IMR-90 (cell line): ENCODE results near the gene SMCHD1. TPM values are rescaled to one million over a fixed set of nuclear protein-coding genes. Genes with fewer than 3 reads are reported as not detected.

Source experiments
- ATAC-seq: fragments of 200-7000 bp; cut with Tn5 transposase; 2 replicates; pipeline ENCODE4 v1.9.1; 2020; ENCODE audit warnings: low read depth, mild to moderate bottlenecking, moderate library complexity
- BruUV-seq: library from RNA; stranded (reverse); fragments of 400-500 nt; replicated peaks from 2 replicates; lab custom pipeline; 2021; lab: Mats Ljungman, UMichigan
- CTCF ChIA-PET: fragments of 300-600 bp; formaldehyde crosslinking; extraction: SDS; loops from one replicate; lab custom pipeline; 2021; ENCODE audit warnings: antibody characterized with exemption; lab: Yijun Ruan, JAX
- POLR2A ChIA-PET: fragments of 300-600 bp; sonication (Branson Sonifier 250); formaldehyde crosslinking; loops from one replicate; lab custom pipeline; 2022; ENCODE audit warnings: antibody characterized with exemption; ENCODE audit not compliant: unreplicated experiment; lab: Charles Lee
- DNase-seq: peaks from one replicate; pipeline ENCODE4 v3.0.0; 2013
- H2AFZ ChIP-seq: replicated peaks from 2 replicates; pipeline ENCODE3; 2013; ENCODE audit warnings: low read length, mild to moderate bottlenecking; ENCODE audit not compliant: poor library complexity
- H2AK5ac ChIP-seq: 2 replicates; pipeline ENCODE4 v1.6.1; 2013; ENCODE audit warnings: low read depth, low read length, inconsistent platforms
- H2AK9ac ChIP-seq: replicated peaks from 2 replicates; pipeline ENCODE3; 2013; ENCODE audit warnings: mild to moderate bottlenecking, low read depth, low read length, moderate library complexity; ENCODE audit not compliant: poor library complexity
- H2BK120ac ChIP-seq: 2 replicates; pipeline ENCODE4 v1.6.1; 2013; ENCODE audit warnings: low read depth, low read length, inconsistent platforms
- H2BK15ac ChIP-seq: 3 replicates; pipeline ENCODE4 v1.6.1; 2013; ENCODE audit warnings: low read depth, low read length, inconsistent platforms
- H2BK20ac ChIP-seq: 2 replicates; pipeline ENCODE4 v1.6.1; 2013; ENCODE audit warnings: low read depth, mild to moderate bottlenecking, inconsistent platforms, low read length, moderate library complexity
- H2BK5ac ChIP-seq: 2 replicates; pipeline ENCODE4 v1.6.1; 2013; ENCODE audit warnings: mild to moderate bottlenecking, low read depth, low read length, inconsistent platforms; ENCODE audit not compliant: poor library complexity, severe bottlenecking
- H3K14ac ChIP-seq: replicated peaks from 2 replicates; pipeline ENCODE4 v1.6.1; 2013; ENCODE audit warnings: low read depth, low read length, inconsistent platforms
- H3K18ac ChIP-seq: 2 replicates; pipeline ENCODE4 v1.6.1; 2013; ENCODE audit warnings: low read depth, low read length, control low read depth
- H3K23ac ChIP-seq: 2 replicates; pipeline ENCODE4 v1.6.1; 2013; ENCODE audit warnings: low read depth, low read length, inconsistent platforms
- H3K27ac ChIP-seq: 2 replicates; pipeline ENCODE4 v1.5.1; 2013; ENCODE audit warnings: mild to moderate bottlenecking, control low read depth, low read length; ENCODE audit not compliant: insufficient read depth
- H3K27me3 ChIP-seq: 2 replicates; pipeline ENCODE4 v1.6.1; 2013; ENCODE audit warnings: low read length; ENCODE audit not compliant: control insufficient read depth, insufficient read depth
- H3K36me3 ChIP-seq: 2 replicates; pipeline ENCODE4 v1.6.1; 2013; ENCODE audit warnings: low read length, mixed read lengths; ENCODE audit not compliant: control insufficient read depth, insufficient read depth
- H3K4ac ChIP-seq: 2 replicates; pipeline ENCODE4 v1.6.1; 2013; ENCODE audit warnings: low read depth, low read length, inconsistent platforms
- H3K4me1 ChIP-seq: 2 replicates; pipeline ENCODE4 v1.6.1; 2013; ENCODE audit warnings: low read length, mixed read lengths; ENCODE audit not compliant: control insufficient read depth, insufficient read depth
- H3K4me2 ChIP-seq: 2 replicates; pipeline ENCODE4 v1.6.1; 2013; ENCODE audit warnings: low read depth, mild to moderate bottlenecking, control low read depth, low read length, moderate library complexity
- H3K4me3 ChIP-seq: 2 replicates; pipeline ENCODE4 v1.5.1; 2013; ENCODE audit warnings: low read depth, mild to moderate bottlenecking, control low read depth, low read length, moderate library complexity; ENCODE audit not compliant: insufficient read depth
- H3K56ac ChIP-seq: 2 replicates; pipeline ENCODE4 v1.6.1; 2013; ENCODE audit warnings: low read length, inconsistent platforms; ENCODE audit not compliant: insufficient read depth; ENCODE audit errors: extremely low read depth
- H3K79me1 ChIP-seq, 2 experiments: 2 replicates each; pipeline ENCODE4 v1.6.1; 2013; ENCODE audit warnings: low read length in 2 of 2, inconsistent platforms in 1 of 2, low read depth in 1 of 2
- H3K9ac ChIP-seq: 2 replicates; pipeline ENCODE4 v1.6.1; 2013; ENCODE audit warnings: low read depth, low read length, control low read depth
- H3K9me1 ChIP-seq: 2 replicates; pipeline ENCODE4 v1.6.1; 2013; ENCODE audit warnings: low read length, inconsistent platforms; ENCODE audit not compliant: insufficient read depth
- H3K9me3 ChIP-seq: 2 replicates; pipeline ENCODE4 v1.6.1; 2013; ENCODE audit warnings: low read length; ENCODE audit not compliant: control insufficient read depth, insufficient read depth
- H4K20me1 ChIP-seq: 2 replicates; pipeline ENCODE4 v1.6.1; 2013; ENCODE audit warnings: low read length, inconsistent platforms; ENCODE audit not compliant: insufficient read depth
- H4K5ac ChIP-seq: 2 replicates; pipeline ENCODE4 v1.6.1; 2013; ENCODE audit warnings: mild to moderate bottlenecking, low read depth, low read length, control low read depth
- H4K8ac ChIP-seq, 2 experiments: 2 replicates each; pipeline ENCODE4 v1.6.1; 2013; ENCODE audit warnings: low read depth in 2 of 2, low read length in 2 of 2, control low read depth in 1 of 2, inconsistent platforms in 1 of 2
- H4K91ac ChIP-seq: 2 replicates; pipeline ENCODE4 v1.6.1; 2013; ENCODE audit warnings: low read depth, low read length, inconsistent platforms; ENCODE audit not compliant: insufficient read depth
- CEBPB ChIP-seq: IDR thresholded peaks from 2 replicates; pipeline ENCODE4 v1.6.1; 2012; ENCODE audit warnings: low read depth, low read length, improper control_type of control experiment
- FOS ChIP-seq: fragments of 150-350 bp; IDR thresholded peaks from 2 replicates; pipeline ENCODE4 v1.6.1; 2016; ENCODE audit warnings: low read depth, low read length
- MAFK ChIP-seq: IDR thresholded peaks from 2 replicates; pipeline ENCODE4 v1.6.1; 2012; ENCODE audit warnings: low read depth, low read length, improper control_type of control experiment
- MAZ ChIP-seq: IDR thresholded peaks from 2 replicates; pipeline ENCODE4 v1.6.1; 2012; ENCODE audit warnings: low read depth, mild to moderate bottlenecking, low read length, improper control_type of control experiment, moderate library complexity, borderline replicate concordance
- MXI1 ChIP-seq: IDR thresholded peaks from 2 replicates; pipeline ENCODE4 v1.6.1; 2012; ENCODE audit warnings: low read depth, mild to moderate bottlenecking, low read length, moderate library complexity, borderline replicate concordance
- RCOR1 ChIP-seq: IDR thresholded peaks from 2 replicates; pipeline ENCODE4 v1.6.1; 2012; ENCODE audit warnings: mild to moderate bottlenecking, low read length, improper control_type of control experiment; ENCODE audit not compliant: insufficient replicate concordance
- RFX5 ChIP-seq: IDR thresholded peaks from 2 replicates; pipeline ENCODE4 v1.8.0; 2012; ENCODE audit warnings: low read depth, mild to moderate bottlenecking, low read length, moderate library complexity
- SMC3 ChIP-seq: fragments of 150-350 bp; IDR thresholded peaks from 2 replicates; pipeline ENCODE4 v1.6.1; 2016; ENCODE audit warnings: low read depth, mild to moderate bottlenecking, antibody characterized with exemption, low read length, moderate library complexity
- USF2 ChIP-seq: fragments of 150-350 bp; IDR thresholded peaks from 2 replicates; pipeline ENCODE4 v1.6.1; 2017; ENCODE audit warnings: mild to moderate bottlenecking, antibody characterized with exemption, low read length, low read depth
- WGBS, 2 experiments: methylation state at CpG; one replicate each; pipeline versions ENCODE4 v1.1.5 to v1.1.7; 2013; ENCODE audit warnings: missing lambda C conversion rate in 2 of 2; ENCODE audit not compliant: insufficient read length in 1 of 2; ENCODE audit errors: extremely low coverage in 2 of 2; 5-methylcytosine and 5-hydroxymethylcytosine counted together
- dilution Hi-C: fragments of 300-500 bp; cut with HindIII; formaldehyde crosslinking; loops from one replicate; pipeline ENCODE4 v1.14.3; 2018; ENCODE audit warnings: low sequenced_read_pairs; ENCODE audit not compliant: unreplicated experiment
- in situ Hi-C: fragments of 300-500 bp; cut with MboI; formaldehyde crosslinking; loops from 3 replicates; pipeline ENCODE4 v1.14.3; 2019; ENCODE audit warnings: low sequenced_read_pairs, inconsistent platforms, mixed read lengths
- intact Hi-C: fragments of 100-400 bp; cut with micrococcal nuclease; formaldehyde crosslinking; loops from 2 replicates; pipeline ENCODE4 v1.10.0; 2022
- polyA plus RNA-seq, 3 experiments: library from polyadenylated mRNA; depleted of rRNA; stranded (reverse); fragments of >200 nt; gene quantifications; 2 replicates each; pipeline ENCODE4 v1.2.3, GENCODE V29; 2012; ENCODE audit warnings: low replicate concordance in 1 of 3
- total RNA-seq: library from RNA; depleted of rRNA; stranded (reverse); fragments of >200 nt; gene quantifications from 2 replicates; pipeline ENCODE4 v1.2.3, GENCODE V29; 2012

Gene SMCHD1
- total and polyA plus RNA-seq, 2 of the 4 experiments (the other 2 are of a cell fraction): 14.8 to 47.3 TPM

GRCh38 chr18:2719040-2719439 lies 63.5 kb downstream of the SMCHD1 start:
- Histone ChIP-seq H4K91ac (no peak overlapping the region), H3K79me1 (peaks cover 36 to 46% of the 10 kb centered on the region in 2 experiments), H3K9me3 (no peaks in the 10 kb centered on the region), H4K20me1 (peaks cover 24% of the 10 kb centered on the region), H2BK15ac (no peak overlapping the region), H3K27ac (no peak overlapping the region), H3K9me1 (peaks cover 26% of the 10 kb centered on the region), H3K27me3 (no peaks in the 10 kb centered on the region), H2BK5ac (no peak overlapping the region), H2AFZ (no peak overlapping the region), H2AK5ac (no peak overlapping the region), H3K14ac (no peak overlapping the region), H2AK9ac (no peak overlapping the region), H2BK120ac (no peak overlapping the region), H3K56ac (no peak overlapping the region), H3K4me2 (no peak overlapping the region), H3K36me3 (peaks cover 38% of the 10 kb centered on the region), H3K9ac (no peak overlapping the region), H4K5ac (no peak overlapping the region), H3K18ac (no peak overlapping the region), H3K23ac (no peak overlapping the region), H4K8ac (no peak overlapping the region), H3K4me3 (no peak overlapping the region), H3K4ac (no peak overlapping the region), H3K4me1 (peaks cover 6% of the 10 kb centered on the region), H2BK20ac (no peak overlapping the region)
- dilution Hi-C loops: no loop called here
- no CpG with 5 or more reads among the region's 2 CpGs for WGBS, 2 experiments
- intact Hi-C loops: no loop called here
- DNase-seq (no peak), ATAC-seq (no peak)
- TF ChIP-seq MAFK: no peak
- no peak for TF ChIP-seq RFX5
- no peak for TF ChIP-seq SMC3
- TF ChIP-seq MAZ: no peak
- TF ChIP-seq FOS: no peak
- no peak for TF ChIP-seq RCOR1
- TF ChIP-seq CEBPB: no peak
- TF ChIP-seq USF2: no peak
- TF ChIP-seq MXI1: no peak
- ChIA-PET POLR2A (no interaction called here), CTCF (no interaction called here)
- in situ Hi-C loops: no loop called here
- no TSS peak for BruUV-seq
